Stimulated activated CD4-positive, alpha-beta T cell treated with anti-CD3 and anti-CD28 coated beads, Interleukin-12 subunit alpha, Interleukin-12 subunit beta, amount 100 ng/mL, for 48 hours (primary cell): Measurements from ENCODE around the gene THPO.

ENCODE experiments used
- DNase-seq, 3 donors: peaks; one replicate each; pipeline ENCODE4 v3.0.0-alpha.2; 2020; ENCODE audit warnings: low read depth in 2 of 3, low spot score in 1 of 3

Gene THPO

DNA sequence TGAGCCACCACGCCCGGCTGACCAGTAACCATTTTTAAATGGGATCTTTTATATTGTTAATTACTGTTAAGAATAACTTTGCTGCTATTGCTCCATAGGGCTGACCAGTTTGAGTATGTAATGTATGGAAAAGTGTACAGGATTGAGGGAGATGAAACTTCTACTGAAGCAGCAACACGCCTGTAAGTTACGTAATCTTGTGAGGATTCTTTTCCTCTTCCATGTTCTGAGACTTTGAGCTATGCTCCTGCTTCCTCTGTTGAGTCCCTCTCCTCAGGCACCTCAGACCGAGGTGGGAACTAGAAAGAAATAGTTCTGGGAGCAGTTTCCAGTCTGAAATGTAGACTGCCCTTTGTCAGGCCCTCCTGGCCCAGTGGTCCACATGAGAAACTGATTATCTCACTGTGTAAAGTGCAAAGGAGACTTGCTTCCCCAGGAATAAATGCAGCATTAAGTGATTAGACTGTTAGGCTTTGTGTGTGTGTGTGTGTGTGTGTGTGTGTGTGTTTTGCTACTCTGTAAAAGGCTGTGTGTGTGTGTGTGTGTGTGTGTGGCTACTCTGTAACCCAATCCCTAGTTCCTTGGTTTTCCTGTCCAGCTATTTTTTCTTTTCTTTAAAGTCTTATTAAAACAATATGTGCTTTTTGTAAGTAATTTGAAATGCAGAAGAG, 11.3 kb downstream of the THPO start:
- no peak for DNase-seq

DNA sequence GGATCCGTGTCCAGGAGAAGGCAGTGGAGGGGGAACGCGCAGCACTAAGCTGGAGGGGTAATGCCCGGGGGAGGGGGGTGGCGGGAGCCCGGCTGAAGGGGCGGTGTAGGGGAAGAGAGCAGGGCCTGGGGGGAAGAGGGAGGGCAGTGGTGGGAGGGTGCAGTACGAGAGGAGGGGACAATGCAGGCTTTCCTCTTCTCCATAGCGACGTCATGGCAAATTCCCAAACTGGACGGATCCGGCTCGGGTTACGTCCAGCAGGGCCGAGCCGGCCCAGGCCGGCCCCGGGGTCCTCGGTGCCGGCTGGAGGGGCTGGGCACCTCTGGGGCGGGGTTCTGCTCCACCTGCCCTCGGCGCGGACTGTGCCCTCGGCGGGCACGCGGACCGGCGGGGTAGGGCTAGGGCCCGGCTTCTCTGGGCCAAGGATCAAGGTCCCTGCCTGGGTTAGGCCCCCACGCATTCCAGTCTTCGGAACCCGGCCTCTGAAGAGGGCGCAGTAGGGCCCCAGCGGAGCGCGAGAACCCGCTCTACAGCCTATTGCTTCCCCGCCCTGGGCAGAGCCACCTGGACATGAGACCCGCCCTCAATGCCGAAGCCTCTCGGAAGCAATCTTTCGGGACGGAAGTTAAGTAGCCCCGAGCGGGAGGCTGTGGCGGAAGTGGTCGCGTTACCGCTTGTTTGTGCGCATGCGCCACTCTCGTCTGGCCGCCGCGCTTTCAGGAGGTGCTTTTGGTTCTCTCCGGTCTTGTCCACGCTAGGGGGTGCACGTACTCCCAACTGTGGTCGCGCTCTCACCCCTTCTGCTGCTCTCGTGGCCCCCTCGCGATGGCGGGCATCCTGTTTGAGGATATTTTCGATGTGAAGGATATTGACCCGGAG, 15.1 kb downstream of the THPO start:
- DNase-seq, result peak; percentile 91 to 96 (median 93)

DNA sequence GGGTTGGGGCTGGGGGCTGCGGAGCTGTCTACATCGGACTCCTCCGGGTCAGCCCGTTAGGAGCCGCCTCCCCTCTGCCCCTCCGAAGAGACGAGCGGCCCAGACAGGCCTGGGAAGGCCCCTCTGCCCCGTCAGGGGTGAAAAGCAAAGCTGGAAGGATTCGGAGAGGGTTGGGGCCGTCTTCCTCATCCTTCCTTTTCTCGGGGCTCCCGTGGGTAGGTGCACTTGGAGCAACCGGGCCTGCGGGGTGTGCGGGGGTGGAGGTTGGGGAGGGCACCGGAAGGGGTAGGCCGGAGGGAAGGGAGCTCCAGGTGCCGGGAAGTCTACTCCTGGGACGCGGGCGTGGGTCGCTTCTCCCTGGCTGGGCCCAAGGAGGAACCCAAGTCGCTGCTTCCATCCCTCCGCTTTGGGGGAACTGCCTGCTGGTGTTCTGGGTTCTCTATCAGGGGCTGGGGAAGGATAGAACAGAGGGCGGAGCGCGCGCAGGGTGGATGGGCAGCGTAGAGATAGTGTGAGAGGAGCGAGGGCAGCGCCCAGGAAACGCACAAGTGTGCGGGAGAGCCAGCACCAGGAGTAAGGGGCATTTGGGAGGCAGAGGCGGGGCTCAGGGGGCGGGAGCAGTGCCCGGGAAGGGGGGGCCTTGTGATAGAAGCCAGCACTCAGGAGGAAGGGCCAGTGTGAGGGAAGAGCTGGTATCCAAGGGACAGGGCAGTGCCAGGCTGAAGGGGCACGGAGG, 15.9 kb downstream of the THPO start:
- peak; percentile 20 to 42 (median 41) for DNase-seq

DNA sequence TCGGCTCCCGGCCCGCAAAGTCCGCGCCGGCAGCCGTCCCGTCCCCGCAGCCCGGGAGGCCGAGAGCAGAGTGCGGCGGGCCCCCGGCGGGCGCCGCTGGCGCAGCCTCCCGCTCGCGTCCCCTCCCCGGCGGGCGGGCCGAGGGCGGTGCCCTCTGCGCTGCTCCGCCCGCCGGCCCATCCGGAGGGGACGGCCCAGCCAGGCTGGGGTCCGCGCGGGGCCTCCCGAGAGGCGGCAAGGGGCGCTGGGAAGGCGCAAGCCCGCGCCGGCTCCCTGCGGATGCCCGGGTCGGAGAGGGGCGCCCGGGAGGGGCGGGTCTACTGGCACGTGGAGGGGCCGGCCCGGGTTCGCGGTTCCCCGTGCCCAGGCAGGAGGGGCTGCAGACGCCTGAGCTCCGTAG, 16.5 kb downstream of the THPO start, which contains the start of the genes CLCN2 and POLR2H:
TSS of gene CLCN2 (minus strand) at position 74 of the 400 bp plus-strand sequence. CDS start 126 bp downstream, outside the sequence.
TSS of gene POLR2H (plus strand) at position 179 of the 400 bp plus-strand sequence. CDS start 1,783 bp downstream, outside the sequence.
- peak in 2 of 3 donors; percentile 17 to 35 for DNase-seq

DNA sequence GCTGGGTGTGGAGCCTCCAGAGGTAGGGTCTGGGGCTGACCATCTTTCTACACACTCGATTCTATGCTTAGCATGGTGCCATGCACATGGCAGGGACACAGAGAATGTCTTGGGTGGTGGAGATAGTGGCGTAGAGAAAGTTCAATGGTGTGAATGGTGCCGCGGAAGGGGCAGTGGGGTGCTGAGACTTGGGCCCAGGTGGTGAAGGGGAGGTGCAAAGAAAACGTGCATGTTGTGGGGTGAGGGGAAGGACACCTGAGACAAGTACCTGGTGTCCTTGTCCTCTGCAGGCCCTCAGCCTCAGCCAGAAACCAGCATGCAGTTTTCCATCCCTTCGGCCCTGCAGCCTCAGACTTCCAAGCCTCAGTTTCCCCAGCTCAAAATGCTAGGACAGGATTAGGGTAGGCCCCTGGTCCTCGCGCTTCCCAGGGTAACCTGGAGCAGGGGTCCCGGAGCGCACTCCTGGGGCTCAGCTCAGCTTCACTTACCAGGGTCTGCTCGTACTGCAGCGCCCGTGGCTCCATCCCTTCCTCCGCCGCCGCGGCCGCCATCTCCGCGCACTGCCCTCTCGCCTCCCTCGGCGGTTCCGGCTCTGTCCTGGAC, 17.0 kb downstream of the THPO start:
- DNase-seq, result no peak

DNA sequence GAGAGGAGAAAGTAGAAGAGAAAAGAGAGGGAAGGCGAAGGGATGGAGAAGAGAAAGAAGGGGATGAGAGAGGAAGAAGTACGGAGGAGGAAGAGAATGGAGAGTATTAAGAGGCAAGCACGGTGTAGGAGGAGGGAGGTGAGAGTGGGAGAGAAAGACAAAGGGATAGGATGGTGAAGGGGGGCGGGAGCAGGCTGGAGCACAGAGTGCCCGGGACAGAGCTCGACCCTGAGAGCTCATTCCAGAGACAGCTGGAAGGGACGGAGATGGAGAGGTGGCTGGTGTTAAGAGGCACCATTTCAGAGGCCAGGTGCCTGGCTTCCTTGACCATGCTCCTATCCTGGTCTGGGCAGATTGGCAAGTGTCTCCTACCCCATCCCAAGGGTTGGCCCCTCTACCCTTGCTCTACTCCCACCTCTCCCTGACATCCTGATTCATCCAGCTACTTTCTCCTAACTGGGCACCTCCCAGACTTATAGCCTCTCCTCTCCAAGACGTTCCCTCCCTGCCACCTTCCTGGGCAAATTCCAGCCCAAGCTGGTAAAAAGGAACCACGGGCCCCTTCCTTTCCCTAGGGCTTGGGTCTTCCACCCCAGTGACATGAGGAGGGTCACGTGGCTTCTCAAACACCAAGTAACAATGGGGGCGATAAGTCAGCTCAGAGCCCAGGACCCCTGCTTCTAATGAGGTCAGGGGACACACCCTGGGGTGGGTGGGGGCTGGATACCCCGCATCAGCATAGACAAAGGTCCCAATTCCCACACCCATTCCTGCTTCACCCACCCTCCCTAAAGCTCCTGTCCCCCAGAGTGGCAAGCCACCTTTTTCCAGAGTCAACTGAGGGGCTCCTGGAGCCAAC, 17.7 kb downstream of the THPO start:
- no peak for DNase-seq

DNA sequence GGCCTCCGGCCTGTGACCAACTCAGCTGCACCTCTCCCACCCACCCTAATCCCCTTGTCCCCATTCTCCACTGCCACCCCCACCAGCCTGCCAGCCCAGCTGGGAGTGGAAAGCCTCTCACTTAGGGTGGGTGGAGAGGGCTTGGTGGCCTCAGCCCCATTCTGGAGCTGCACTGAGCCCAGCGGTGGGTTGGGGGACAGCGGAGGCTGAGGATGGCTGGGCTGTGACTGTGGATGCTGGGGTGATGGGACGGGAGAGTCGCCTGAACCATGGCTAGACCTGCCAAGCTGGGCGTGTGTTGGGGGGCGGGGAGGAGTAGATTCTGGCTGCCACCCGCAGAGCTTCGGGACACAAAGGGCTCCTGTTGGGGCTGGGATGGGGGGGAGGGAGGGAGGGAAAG, 18.4 kb downstream of the THPO start:
- DNase-seq, result no peak

DNA sequence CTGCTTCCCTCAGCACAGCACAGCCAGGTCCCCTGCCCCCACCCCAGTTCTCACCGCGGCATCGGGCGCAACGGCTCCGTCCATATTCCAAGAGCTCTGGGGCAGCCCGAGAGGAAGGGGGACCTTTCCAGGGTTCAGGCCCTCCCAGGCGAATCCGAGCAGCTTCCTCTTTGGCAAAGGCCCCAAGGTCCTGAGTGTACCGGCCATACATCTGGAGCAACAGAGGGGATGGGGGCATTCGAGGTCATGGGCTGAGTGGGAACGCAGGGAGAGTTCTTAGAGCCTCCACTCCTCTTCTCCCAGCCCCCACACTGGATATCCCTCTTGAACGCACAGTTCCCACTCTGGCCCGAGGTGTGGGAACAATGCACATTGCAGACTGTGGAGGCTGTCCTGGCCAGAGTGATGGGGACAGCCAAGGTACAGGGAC, 19.1 kb downstream of the THPO start:
- DNase-seq, result no peak

DNA sequence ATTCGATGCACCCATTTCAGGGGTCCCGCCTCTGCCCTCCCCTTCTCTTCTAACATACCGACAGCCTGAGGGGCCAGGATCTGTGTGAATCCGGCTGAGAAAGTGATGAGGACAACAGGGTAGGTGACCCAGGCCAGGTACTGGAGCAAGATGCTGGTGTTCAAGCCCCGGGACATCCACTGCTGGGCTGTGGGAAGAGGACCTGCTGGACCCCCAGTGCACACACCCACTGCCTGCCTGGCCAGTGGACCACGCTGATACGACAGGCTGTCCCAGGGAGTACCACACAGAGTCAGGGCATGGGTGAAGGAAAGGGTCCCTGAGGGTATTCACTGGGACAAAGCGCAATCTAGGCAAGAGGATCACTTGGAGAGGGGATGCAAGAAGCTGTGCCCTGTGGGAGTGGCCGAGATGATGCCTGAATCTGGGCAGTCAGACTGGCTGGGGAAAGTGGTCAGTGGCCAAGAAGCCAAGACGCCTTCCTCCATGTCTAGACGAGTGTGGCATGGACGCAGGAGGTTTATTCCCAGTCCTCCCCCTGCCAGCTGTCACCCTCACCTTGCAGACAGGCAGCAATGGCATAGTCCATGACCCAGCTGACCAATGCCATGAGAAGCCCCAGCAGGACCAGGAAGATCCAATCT, 19.8 kb downstream of the THPO start:
- no peak for DNase-seq

DNA sequence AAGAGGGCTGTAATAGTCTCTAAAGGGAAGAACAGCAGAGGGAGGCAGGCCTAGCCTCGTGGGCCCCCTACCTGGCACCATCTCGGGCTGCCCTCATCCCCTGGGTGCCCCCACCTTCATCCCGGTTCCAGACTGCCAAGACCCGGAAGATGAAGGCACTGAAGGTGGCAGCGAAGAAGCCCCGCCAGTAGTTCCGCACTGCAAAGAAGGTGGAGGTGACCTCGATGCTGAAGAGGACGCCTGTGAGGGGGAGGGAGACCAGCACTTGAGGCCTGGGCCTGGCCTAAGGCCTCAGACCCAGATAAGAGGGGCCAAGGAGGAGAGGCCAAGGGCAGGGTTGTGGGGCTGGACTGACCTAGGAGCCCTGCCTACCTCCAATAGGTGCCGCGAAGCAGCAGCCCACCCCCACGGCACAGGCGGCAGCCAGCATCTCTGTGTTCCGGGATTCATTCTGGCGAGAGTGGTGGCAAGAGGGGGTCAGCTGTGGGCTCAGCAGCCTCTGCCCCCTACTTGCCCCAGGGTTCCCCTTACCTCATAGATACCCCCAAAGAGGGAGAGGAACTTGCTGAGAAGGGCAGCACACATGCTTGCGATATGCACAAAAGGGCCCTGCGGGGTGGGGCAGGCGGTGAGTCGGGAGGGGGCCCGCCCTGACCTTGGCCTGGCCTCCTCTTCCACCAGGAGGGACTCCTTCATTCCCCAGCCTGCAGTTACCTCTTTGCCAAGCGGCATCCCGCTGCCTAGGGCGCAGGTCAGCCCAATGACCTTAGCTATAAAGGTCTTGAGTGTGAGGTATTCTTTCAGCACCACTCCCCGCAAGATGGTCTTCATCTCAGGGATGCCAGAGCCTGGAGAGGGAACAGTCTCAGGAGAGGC, 20.5 kb downstream of the THPO start:
- no peak for DNase-seq

DNA sequence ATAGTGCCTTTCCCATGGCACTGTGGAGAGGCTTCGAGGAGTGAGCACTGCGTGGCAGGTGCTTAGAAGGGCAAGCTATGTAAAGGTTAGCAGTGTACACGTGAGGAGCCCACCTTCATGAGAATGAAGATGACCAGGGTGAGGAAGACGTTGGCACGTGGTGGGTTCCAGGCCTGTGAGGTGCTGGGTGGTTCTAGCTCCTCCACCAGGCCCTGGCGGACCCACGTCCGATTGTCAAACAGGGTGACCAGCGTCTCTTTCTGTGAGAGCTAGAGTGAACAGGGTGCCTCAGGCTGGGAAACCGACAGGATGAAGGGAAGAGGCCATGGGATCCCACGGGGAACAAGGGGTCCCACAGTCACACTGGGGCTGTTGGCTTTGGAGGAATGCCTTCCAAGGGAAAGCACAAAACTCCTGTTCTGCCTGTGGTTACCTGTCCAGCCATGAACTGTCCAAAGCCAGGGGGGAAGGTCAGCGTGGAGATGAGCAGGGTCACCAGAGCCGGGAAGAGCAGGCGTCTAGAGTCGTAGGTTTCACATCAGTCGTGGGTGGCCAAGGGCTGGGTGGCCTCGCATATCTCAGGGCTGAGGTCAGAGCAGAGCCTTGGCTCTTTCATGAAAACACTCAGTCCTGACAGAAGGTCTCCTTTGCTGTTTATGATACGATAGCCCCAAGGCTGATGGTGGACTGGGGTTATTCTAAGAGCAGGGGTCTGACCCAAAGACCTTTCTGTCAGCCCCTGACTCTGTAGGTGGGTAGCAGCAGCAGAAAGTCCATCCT, 22.6 kb downstream of the THPO start:
- no peak for DNase-seq

DNA sequence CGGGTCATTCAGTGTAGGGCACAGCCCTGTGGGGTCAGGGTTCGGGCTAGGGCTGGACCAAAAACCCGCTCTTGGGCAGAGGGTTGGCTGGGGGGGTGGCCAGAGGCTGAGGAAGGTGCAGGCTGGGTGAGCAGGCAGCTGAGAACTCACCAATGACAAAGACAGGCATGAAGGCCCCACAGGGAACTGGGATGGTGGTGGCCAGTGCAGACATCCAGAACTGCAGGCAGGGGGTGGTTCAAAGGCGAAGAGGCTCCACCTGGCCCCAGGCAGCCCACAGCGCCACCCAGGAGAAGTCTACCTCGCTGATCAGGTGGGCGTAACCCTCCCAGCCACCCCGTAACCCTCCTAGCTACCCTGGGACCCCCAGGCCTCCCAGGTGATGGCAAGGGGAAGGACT, 23.3 kb downstream of the THPO start:
- DNase-seq, result no peak

DNA sequence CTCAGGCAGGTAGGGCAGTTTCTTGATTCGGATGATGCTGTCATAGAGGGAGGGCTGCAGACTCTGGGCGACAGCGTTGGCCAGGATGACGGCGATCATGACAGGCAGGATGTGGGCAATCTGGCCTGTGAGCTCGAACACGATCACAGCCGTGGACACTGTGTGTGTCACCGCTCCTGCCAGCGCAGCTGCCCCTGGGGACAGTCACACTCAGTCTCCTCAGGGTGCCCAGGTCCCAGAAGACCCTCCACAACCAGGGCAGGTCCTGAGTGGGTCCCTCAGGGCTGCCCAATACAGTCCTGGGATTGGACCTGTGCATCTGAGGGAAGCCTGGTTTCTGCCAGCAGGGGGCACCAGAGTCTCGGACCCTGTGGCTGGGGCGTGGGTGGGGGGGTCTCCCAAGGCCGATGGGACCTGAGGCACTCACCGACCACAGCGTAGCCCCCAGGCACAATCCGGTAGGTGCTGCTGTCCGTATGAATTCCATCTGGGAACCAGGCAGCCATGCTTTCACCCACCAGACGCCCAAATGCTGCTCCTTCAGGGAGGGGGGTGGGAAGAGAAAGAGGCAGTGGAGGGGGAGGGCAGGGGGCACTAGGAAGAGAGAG, 23.8 kb downstream of the THPO start:
- peak; percentile 36 to 61 (median 60) for DNase-seq

DNA sequence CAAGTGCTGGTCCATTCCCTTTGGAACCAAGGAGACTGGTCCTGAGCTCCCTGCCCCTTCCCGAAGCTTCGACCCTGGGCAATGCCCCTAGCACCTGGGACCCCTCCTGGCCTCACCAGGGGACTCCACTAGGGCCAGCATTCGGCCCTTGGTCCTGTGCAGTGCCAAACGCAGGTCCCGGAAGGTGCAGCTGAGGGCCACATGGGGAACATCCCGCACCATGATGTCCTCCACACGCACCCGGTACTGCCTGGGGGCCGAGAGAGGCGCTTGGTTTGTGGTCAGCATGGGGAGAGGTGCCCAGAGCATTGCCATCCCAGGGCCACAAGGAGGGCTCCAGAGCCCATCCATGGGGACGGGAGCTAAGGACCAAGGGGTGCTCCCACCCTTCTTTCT, 24.5 kb downstream of the THPO start:
- no peak for DNase-seq

DNA sequence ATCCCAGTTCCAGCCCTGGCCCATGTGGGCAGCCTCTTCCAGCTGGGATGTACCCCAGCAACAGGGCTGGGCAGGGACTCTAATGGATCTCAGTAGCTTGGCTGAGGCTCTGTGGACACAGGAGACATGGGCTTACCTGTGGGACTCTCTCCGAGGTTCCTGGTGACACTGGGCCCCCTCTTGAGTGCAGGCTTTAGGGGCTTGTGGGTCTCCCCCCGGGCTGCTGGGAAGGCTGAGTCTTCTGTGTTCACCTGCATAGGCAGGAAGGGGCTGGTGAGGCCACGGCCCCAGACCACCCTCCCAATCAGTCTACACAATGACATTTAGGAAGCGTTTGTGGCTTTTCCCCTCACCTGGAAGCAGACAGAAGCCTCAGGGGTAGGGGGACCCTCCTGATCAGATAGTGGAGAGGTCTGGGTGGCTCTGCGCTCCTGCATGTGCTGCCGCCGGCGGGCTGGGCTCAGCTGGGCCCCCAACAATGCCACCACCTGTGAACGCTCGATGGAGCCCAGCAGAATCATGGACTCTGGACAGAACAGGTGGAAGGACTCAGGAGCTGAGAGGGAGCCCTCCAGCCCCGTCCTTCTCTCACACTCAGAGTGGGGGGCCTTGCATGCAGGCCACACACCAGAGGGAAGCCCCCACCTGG, 25.0 kb downstream of the THPO start:
- DNase-seq, result no peak

DNA sequence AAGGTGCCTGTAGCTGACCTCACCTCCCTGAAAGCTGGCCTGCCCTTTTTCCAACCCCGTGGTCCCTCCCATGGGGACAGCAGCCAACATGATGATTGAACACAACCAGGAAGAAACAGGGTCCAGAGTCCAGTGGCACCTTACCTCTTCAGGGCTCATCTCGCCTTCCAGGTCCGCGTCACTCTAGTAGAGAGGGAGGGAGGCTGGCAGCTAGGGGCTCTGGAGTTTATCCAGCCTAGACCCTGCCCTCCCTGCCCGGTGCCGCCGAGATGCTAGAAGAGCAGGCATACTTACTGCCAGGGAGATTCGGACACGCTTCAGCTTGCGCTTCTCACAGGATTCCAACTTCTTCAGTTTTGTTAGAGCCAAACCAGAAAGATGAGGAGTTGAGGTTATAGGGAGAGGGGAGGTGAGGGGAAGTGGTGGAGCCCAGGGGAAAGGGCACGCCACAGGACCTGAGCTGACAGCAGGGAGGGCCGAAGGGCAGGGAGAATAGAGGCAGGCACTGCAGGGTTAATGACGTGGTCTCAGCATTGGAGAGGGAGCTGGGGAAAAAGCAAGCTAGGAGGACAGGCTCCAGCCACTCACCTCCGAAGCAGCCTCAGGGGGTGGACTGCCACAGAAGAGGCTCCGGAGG, 25.7 kb downstream of the THPO start:
- no peak for DNase-seq
